Heart right ventricle (tissue), 16 donors: ENCODE results near the gene POU6F2. TPM values are rescaled to one million over a fixed set of nuclear protein-coding genes. Genes with fewer than 3 reads are reported as not detected.

Source experiments
- ATAC-seq, 8 donors: fragments of 200-7000 bp; cut with Tn5 transposase; one replicate each; pipeline ENCODE4 v1.9.1; 2020; ENCODE audit warnings: mild to moderate bottlenecking in 8 of 8, moderate library complexity in 8 of 8, moderate number of reproducible peaks in 1 of 8
- DNase-seq, 2 donors: peaks; one replicate each; pipeline ENCODE4 v3.0.0-alpha.2; 2020
- H3K27ac ChIP-seq, 10 donors: fragments of 200-600 bp; sonication (generic) in 2 of 10; one replicate each; pipeline versions ENCODE4 v1.5.0 to v1.8.0; 2020 to 2022; ENCODE audit warnings: mild to moderate bottlenecking in 3 of 10
- H3K27me3 ChIP-seq, 7 donors: fragments of 200-600 bp; one replicate each; pipeline ENCODE4 v1.8.0; 2021 to 2022; ENCODE audit warnings: mild to moderate bottlenecking in 2 of 7
- H3K36me3 ChIP-seq, 9 donors: fragments of 200-600 bp; sonication (generic) in 1 of 9; one replicate each; pipeline versions ENCODE4 v1.5.0 to v1.8.0; 2020 to 2022; ENCODE audit warnings: mild to moderate bottlenecking in 2 of 9
- H3K4me1 ChIP-seq, 9 donors: fragments of 200-600 bp; sonication (generic) in 1 of 9; one replicate each; pipeline versions ENCODE4 v1.5.0 to v1.8.0; 2020 to 2022; ENCODE audit warnings: mild to moderate bottlenecking in 4 of 9
- H3K4me3 ChIP-seq, 10 donors: fragments of 200-600 bp; sonication (generic) in 2 of 10; one replicate each; pipeline versions ENCODE4 v1.5.0 to v1.8.0; 2020 to 2022; ENCODE audit warnings: mild to moderate bottlenecking in 7 of 10, moderate library complexity in 2 of 10
- H3K9me3 ChIP-seq, 11 donors: fragments of 200-600 bp in 10 of 11; sonication (generic) in 2 of 11; one replicate each; pipeline versions ENCODE4 v1.5.0 to v1.8.0; 2013 to 2022; ENCODE audit warnings: mild to moderate bottlenecking in 2 of 11, control low read depth in 1 of 11, moderate library complexity in 1 of 11
- WGBS, 2 donors: extraction: QIAGEN DNeasy Blood & Tissue Kit; methylation state at CpG; one replicate each; pipeline ENCODE4 v1.1.7; 2013; ENCODE audit warnings: inconsistent platforms in 1 of 2; 5-methylcytosine and 5-hydroxymethylcytosine counted together
- intact Hi-C, 10 donors: fragments of 100-400 bp; cut with DNase I; formaldehyde crosslinking; loops; one replicate each; pipeline versions ENCODE4 v1.11.1 to v1.14.2; 2022
- polyA plus RNA-seq, 2 donors: library from polyadenylated mRNA; stranded (reverse); fragments of 200-250 nt; gene quantifications; one replicate each; pipeline ENCODE4 v1.2.3, GENCODE V29; 2013
- total RNA-seq, 10 donors: library from RNA; stranded (reverse); fragmentation: NEBNext Ultra II Directional in 3 of 10; extraction: Animal tissue kit (Norgen Biotek cat#: 25700) in 3 of 10; gene quantifications; one replicate each; pipeline versions ENCODE4 v1.2.1 to v1.2.4, GENCODE V29; 2021 to 2023
- TF ChIP-seq, protein P1 (sequence below), 9 donors: fragments of 200-600 bp; sonication (generic) in 2 of 9; IDR thresholded peaks; one replicate each; pipeline versions ENCODE4 v1.5.0 to v1.8.0; 2021 to 2022; ENCODE audit warnings: antibody characterized with exemption in 9 of 9, mild to moderate bottlenecking in 5 of 9, moderate library complexity in 1 of 9
- donor health status: Arrhythmogenic right ventricular cardiomyopathy.
- donor health status: ischemic (EF 13 %, LVEDD 7.1; RV severe dilation, severe dysfunction).
- donor health status: healthy with polysubstance abuse.
- donor health status: DM: no; HTN: yes; CAD: no.
- donor health status: DM: no; HTN: no; CAD: no.
- donor health status: ischemic (EF 25% LVEDD 6.9; RV normal size, moderate dysfunction).
- donor health status: ischemic (EF 25% LVEDD 5.7; RV mildly dilated, moderate dysfunction).
- donor health status: healthy.
- donor health status: DM: yes; HTN: yes; CAD: no.
- donor health status: Ischemic cardiomyopathy.
- donor health status: ischemic (EF 35%, LVEDD 5.7; RV mildly dilated, moderate dysfunction).
- donor health status: nonischemic (EF 11% LVEDD 7.7; RV severe dilation, severe dysfunction).
- donor health status: DM: yes; HTN: yes; CAD: no.
- donor health status: PGD.
- donor health status: ischemic (EF 29% LVEDD 5.4; RV normal size, mild dysfunction).
- donor health status: nonischemic (EF 23%, LVEDD 6.1; RV moderate dilation, normal function).

Gene POU6F2
- total and polyA plus RNA-seq, 12 donors, result under 0.01 to 0.83 (median 0.34) TPM

DNA sequence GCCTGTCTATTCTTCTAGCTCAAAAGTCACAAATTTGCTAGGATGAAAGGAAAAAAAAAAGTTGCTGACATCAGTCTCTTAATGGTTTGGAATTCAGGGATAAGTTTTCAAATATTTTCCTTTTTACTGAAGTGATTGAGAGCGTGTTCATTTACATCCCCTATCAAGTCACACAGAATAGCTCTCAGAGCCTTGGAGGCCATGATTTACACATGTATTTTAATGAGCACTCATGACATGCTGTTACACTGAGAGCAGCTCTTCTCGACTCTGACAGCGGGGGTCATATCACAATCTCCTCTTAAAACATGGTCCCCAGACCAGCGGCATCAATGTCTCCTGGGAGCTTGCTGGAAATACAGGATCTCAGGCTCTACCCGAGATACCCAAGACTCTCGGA is 232.7 kb downstream of the POU6F2 start:
- intact Hi-C loops, result no loop called here
- no peaks in the 10 kb centered on the region for H3K36me3 ChIP-seq
- H3K9me3 ChIP-seq, result no peaks in the 10 kb centered on the region
- no peak overlapping the region for H3K4me3 ChIP-seq
- no peak overlapping the region for H3K27ac ChIP-seq
- H3K27me3 ChIP-seq, result no peaks in the 10 kb centered on the region
- ATAC-seq, result no peak
- WGBS, 2 donors, result 78 to 81% methylated on average over 6 of the region's 6 CpGs
- TF ChIP-seq, protein P1, sequence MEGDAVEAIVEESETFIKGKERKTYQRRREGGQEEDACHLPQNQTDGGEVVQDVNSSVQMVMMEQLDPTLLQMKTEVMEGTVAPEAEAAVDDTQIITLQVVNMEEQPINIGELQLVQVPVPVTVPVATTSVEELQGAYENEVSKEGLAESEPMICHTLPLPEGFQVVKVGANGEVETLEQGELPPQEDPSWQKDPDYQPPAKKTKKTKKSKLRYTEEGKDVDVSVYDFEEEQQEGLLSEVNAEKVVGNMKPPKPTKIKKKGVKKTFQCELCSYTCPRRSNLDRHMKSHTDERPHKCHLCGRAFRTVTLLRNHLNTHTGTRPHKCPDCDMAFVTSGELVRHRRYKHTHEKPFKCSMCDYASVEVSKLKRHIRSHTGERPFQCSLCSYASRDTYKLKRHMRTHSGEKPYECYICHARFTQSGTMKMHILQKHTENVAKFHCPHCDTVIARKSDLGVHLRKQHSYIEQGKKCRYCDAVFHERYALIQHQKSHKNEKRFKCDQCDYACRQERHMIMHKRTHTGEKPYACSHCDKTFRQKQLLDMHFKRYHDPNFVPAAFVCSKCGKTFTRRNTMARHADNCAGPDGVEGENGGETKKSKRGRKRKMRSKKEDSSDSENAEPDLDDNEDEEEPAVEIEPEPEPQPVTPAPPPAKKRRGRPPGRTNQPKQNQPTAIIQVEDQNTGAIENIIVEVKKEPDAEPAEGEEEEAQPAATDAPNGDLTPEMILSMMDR (IDR thresholded peaks at IDR 0.05), result no peak
- DNase-seq, result no peak
- no peaks in the 10 kb centered on the region for H3K4me1 ChIP-seq

DNA sequence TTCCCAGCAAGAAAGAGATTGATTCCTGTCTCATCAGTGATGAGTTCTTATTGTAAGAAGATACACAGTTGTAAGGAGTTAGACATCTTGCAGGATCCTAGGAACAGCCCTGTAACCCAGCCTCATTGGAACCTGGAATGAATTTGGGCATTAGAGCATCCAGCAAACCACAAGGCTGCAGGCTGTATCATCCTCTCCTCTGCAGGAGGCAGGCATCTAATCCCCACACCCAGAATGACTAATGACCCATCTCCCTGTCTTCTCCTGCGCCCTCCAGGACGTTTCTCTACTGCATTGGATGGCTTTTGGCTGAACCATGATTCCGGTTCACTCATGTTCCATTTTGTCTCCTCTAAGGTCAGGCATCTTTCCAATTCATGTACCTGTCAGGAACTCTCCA is 233.9 kb downstream of the POU6F2 start:
- intact Hi-C loops, result no loop called here
- Histone ChIP-seq H3K4me3 (no peak overlapping the region), H3K27ac (no peak overlapping the region), H3K9me3 (no peaks in the 10 kb centered on the region), H3K36me3 (no peaks in the 10 kb centered on the region), H3K4me1 (no peaks in the 10 kb centered on the region), H3K27me3 (no peaks in the 10 kb centered on the region)
- DNase-seq (no peak), ATAC-seq (no peak)
- TF ChIP-seq, protein P1 (IDR thresholded peaks at IDR 0.05), result no peak
- WGBS, 2 donors, result 63 to 68% methylated on average over 3 of the region's 3 CpGs

DNA sequence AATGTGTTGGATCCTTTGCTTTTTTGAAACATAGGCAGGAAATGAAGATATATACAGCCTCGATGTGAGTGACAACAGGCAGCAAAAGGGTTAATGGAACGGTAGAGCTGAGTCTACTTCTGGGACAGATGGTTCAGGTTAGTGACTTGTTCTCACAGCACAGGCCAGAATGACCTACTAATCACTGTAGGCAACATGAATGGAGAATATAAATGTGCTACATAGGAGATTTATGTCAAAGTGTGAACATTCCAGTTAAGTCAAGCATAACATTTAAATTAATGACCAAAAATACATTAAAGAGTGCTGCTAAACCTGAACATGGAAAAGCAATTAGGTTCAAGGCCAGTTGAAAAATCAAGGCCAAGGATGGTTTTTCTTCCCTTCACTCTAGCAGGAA is 235.2 kb downstream of the POU6F2 start:
- ATAC-seq (no peak), DNase-seq (no peak)
- H3K27ac ChIP-seq, result no peak overlapping the region
- H3K4me1 ChIP-seq, result no peaks in the 10 kb centered on the region
- H3K27me3 ChIP-seq, result no peaks in the 10 kb centered on the region
- H3K9me3 ChIP-seq, result no peaks in the 10 kb centered on the region
- no peak overlapping the region for H3K4me3 ChIP-seq
- 52 to 55% methylated on average over 2 of the region's 2 CpGs for WGBS, 2 donors
- TF ChIP-seq, protein P1 (IDR thresholded peaks at IDR 0.05), result no peak
- H3K36me3 ChIP-seq, result no peaks in the 10 kb centered on the region
- intact Hi-C loops, result no loop called here

DNA sequence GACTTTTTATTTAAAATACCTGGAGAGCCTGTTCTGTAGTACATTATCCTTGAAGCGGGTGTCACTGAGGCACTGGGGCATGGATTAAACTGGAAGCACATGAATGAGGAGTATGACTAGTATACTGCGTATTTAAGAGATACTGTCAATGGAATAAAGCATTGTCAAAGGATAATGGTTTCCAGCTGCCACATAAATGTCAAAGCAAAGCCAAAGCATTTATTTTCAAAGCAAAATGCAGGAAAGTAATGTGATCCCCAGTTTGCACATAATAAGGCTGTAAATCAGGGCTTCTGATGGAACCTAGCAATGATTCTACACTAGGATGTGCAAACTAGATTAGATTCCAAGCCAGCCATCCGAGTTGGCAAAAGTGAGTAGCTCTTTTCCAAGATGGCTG is 240.1 kb downstream of the POU6F2 start:
- Histone ChIP-seq H3K27me3 (no peaks in the 10 kb centered on the region), H3K4me1 (no peaks in the 10 kb centered on the region), H3K36me3 (no peaks in the 10 kb centered on the region), H3K4me3 (no peak overlapping the region), H3K9me3 (no peaks in the 10 kb centered on the region), H3K27ac (no peak overlapping the region)
- intact Hi-C loops, result no loop called here
- ATAC-seq (no peak), DNase-seq (no peak)
- WGBS, 2 donors, result 77 to 79% methylated on average over 3 of the region's 3 CpGs
- TF ChIP-seq, protein P1 (IDR thresholded peaks at IDR 0.05), result no peak

DNA sequence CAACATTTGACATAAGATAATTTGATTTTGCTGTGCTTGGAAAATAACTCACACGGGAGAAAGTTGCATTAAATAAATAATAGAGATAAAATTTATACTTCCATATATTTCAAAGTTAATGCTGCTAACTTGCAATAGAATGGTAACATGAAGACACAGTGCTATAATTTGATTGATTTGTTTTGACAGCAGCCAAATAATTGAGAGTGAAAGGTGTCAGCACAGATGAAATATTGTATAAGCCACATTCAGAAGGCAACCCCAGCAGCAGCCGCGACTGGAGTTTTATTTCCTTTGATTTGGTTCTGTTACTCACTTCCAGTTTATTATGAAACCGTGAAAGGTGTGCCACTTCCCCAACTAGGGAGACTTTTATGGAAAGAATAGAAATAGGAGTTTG is 242.2 kb downstream of the POU6F2 start:
- Histone ChIP-seq H3K27me3 (no peaks in the 10 kb centered on the region), H3K36me3 (no peaks in the 10 kb centered on the region), H3K4me3 (no peak overlapping the region), H3K9me3 (no peaks in the 10 kb centered on the region), H3K4me1 (peaks cover 0 to 3% (median 0%) of the 10 kb centered on the region in 9 donors), H3K27ac (no peak overlapping the region)
- ATAC-seq (no peak), DNase-seq (no peak)
- WGBS, 2 donors, result 84 to 88% methylated on average over 4 of the region's 4 CpGs
- TF ChIP-seq, protein P1 (IDR thresholded peaks at IDR 0.05), result no peak
- intact Hi-C loops, result no loop called here
